ENCODE data around the gene WNK1. TPM values are rescaled to one million over a fixed set of nuclear protein-coding genes. Genes with fewer than 3 reads are reported as not detected.
"Not testable (repeated sequence)": the region's sequence is repeated elsewhere in the genome, so short reads cannot be mapped to it uniquely, and the experiment has no call there.

The WNK1 gene
- total RNA-seq, 1 donor from 2014 or later = 215 TPM

- intact Hi-C loops (cut with DNase I) = no loop called here
- DNase-seq (no peak), ATAC-seq (peak; percentile 41)
- Histone ChIP-seq H3K4me3 (no peak overlapping the region), H3K4me1 (peaks cover 30% of the 10 kb centered on the region), H3K36me3 (no peaks in the 10 kb centered on the region), H3K27ac (no peak overlapping the region), H3K27me3 (no peaks in the 10 kb centered on the region), H3K9me3 (no peaks in the 10 kb centered on the region)
- TF ChIP-seq CTCF (IDR thresholded peaks at IDR 0.05) = no peak
Observed at GRCh38 chr12:807041-807735, 54.8 kb downstream of the WNK1 start.

GRCh38 chr12:810116-810515 is 57.7 kb downstream of the WNK1 start:
- no peak for ATAC-seq
- intact Hi-C loops (cut with DNase I) = loop anchor here (5.0 kb wide), 1 partner anchor 243 kb away; no protein-coding TSS in a partner anchor
- H3K4me1 ChIP-seq = peaks cover 34% of the 10 kb centered on the region
- H3K27ac ChIP-seq = no peak overlapping the region
- no peak overlapping the region for H3K4me3 ChIP-seq
- H3K9me3 ChIP-seq = no peaks in the 10 kb centered on the region
- H3K36me3 ChIP-seq = peaks cover 9% of the 10 kb centered on the region
- H3K27me3 ChIP-seq = no peaks in the 10 kb centered on the region
- TF ChIP-seq CTCF (IDR thresholded peaks at IDR 0.05) = no peak
- DNase-seq = no peak

GRCh38 chr12:810671-811415 is 58.5 kb downstream of the WNK1 start:
- peaks cover 28% of the 10 kb centered on the region for H3K4me1 ChIP-seq
- H3K9me3 ChIP-seq = no peaks in the 10 kb centered on the region
- no peak for TF ChIP-seq CTCF (IDR thresholded peaks at IDR 0.05)
- DNase-seq = no peak
- H3K36me3 ChIP-seq = peaks cover 15% of the 10 kb centered on the region
- no peak overlapping the region for H3K4me3 ChIP-seq
- H3K27me3 ChIP-seq = no peaks in the 10 kb centered on the region
- ATAC-seq = no peak
- intact Hi-C loops (cut with DNase I) = loop anchor here (5.0 kb wide), 1 partner anchor 244 kb away; no protein-coding TSS in a partner anchor
- no peak overlapping the region for H3K27ac ChIP-seq

GRCh38 chr12:812950-813349 is 60.6 kb downstream of the WNK1 start:
- ATAC-seq = no peak
- intact Hi-C loops (cut with DNase I) = loop anchor here (5.0 kb wide), 1 partner anchor 246 kb away; no protein-coding TSS in a partner anchor
- H3K27ac ChIP-seq = no peak overlapping the region

GRCh38 chr12:817456-817855 is 65.1 kb downstream of the WNK1 start:
- intact Hi-C loops (cut with DNase I); H3K9me3 ChIP-seq; H3K4me3 ChIP-seq; H3K27me3 ChIP-seq; ATAC-seq; DNase-seq; H3K27ac ChIP-seq: not testable (repeated sequence)
- peaks cover 21% of the 10 kb centered on the region for H3K36me3 ChIP-seq
- peaks cover 20% of the 10 kb centered on the region for H3K4me1 ChIP-seq

More at GRCh38 chr12:812950-813349, 60.6 kb downstream of the WNK1 start:
- TF ChIP-seq CTCF (IDR thresholded peaks at IDR 0.05) = no peak
- Histone ChIP-seq H3K9me3 (no peaks in the 10 kb centered on the region), H3K4me3 (no peak overlapping the region), H3K4me1 (peaks cover 19% of the 10 kb centered on the region), H3K27me3 (no peaks in the 10 kb centered on the region), H3K36me3 (peaks cover 21% of the 10 kb centered on the region)
- no peak for DNase-seq

All from upper lobe of right lung (tissue), 1 donor.